HAP-1 (cell line): ENCODE measurements around the gene SYT17.

Experiments used
- DNase-seq, 2 experiments: peaks; one replicate each; pipeline ENCODE4 v3.0.0-alpha.2; 2016 to 2020; ENCODE audit warnings: low spot score in 2 of 2
- H3K27me3 ChIP-seq: fragments of 250-450 bp; sonication (Bioruptor Pico); 2 replicates; pipeline ENCODE4 v1.5.1; 2020; ENCODE audit warnings: low read depth, mild to moderate bottlenecking, moderate library complexity
- H3K36me3 ChIP-seq: fragments of 250-450 bp; sonication (Bioruptor Pico); replicated peaks from 2 replicates; pipeline ENCODE4 v1.5.1; 2020; ENCODE audit warnings: mild to moderate bottlenecking
- H3K4me1 ChIP-seq: fragments of 250-450 bp; sonication (Bioruptor Pico); 2 replicates; pipeline ENCODE4 v1.5.1; 2020; ENCODE audit warnings: mild to moderate bottlenecking
- H3K4me3 ChIP-seq: fragments of 250-450 bp; sonication (Bioruptor Pico); 2 replicates; pipeline ENCODE4 v1.5.1; 2020; ENCODE audit warnings: mild to moderate bottlenecking, moderate library complexity
- H3K9me3 ChIP-seq: fragments of 250-450 bp; sonication (Bioruptor Pico); 2 replicates; pipeline ENCODE4 v1.5.1; 2020; ENCODE audit warnings: mild to moderate bottlenecking, moderate library complexity
- in situ Hi-C: fragments of 300-500 bp; cut with MboI; formaldehyde crosslinking; loops from 3 replicates; pipeline ENCODE4 v1.14.3; 2020; ENCODE audit warnings: low sequenced_read_pairs, inconsistent platforms, mixed read lengths

Gene SYT17

DNA sequence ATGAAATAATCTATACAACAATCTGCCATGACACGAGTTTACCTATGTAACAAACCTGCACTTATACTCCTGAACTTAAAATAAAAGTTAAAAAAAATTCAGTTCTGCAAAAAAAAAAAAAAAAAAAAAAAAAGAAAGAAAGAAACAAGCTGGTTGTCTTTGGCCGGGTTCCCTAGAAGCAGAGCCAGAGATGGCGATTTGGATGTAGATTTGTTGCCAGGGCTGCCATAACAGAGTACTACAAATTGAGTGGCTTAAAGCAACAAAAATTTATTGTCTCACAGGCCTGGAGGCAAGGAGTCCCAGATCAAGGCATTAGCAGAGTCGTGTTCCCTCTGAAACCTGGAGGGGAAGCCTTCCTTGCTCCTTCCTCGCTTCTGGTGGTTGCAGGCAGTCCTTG is 20.4 kb downstream of the SYT17 start:
- no peaks in the 10 kb centered on the region; the same call in 1 of the 2 replicates for H3K27me3 ChIP-seq
- no peak overlapping the region for H3K4me3 ChIP-seq
- no peaks in the 10 kb centered on the region for H3K4me1 ChIP-seq
- H3K36me3 ChIP-seq: no peaks in the 10 kb centered on the region
- H3K9me3 ChIP-seq: no peaks in the 10 kb centered on the region
- DNase-seq: no peak
- in situ Hi-C loops: no loop called here

DNA sequence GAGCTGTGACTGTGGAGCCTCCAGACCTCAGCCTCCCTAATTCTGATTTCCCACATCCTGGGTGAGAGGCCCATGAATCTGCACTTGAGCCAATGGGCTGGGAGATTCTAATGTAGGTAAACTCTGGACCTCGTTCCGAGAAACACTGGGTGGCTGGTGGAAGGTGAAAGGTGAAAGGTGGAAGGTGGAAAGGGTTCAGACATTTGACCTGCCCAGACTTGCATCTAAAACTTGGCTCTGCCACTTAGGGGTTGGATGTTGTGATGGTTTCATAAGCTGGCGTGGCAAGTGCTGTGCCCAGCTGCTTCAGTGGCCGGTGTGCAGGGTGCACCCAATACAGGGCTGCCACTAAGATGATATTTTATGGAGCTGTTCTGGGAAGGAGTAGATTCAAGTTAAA is 24.8 kb downstream of the SYT17 start:
- Histone ChIP-seq H3K4me3 (no peak overlapping the region), H3K4me1 (no peaks in the 10 kb centered on the region)

DNA sequence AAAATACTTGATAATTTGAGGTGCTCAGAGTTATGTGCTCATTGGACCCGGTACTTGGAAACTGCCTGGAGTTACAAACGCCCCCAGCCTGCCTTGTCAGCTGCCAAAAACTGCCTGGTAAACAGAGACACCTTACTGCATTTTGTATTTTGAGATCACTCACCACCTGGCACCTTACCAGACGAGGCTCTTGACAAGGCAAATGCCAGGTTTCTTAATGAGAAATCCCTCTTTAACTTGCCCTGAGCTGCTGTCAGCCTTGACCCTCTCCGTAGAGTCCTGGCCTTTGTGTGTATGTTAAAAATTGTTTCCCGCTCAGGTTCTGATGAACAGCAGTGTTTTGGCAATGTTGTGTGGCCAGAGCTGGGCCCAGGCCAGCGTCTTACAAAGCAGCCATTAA is 28.8 kb downstream of the SYT17 start:
- Histone ChIP-seq H3K4me1 (no peaks in the 10 kb centered on the region), H3K36me3 (no peaks in the 10 kb centered on the region), H3K27me3 (peaks cover 6% of the 10 kb centered on the region; the same call in 1 of the 2 replicates), H3K9me3 (no peaks in the 10 kb centered on the region), H3K4me3 (no peak overlapping the region)
- no peak for DNase-seq
- in situ Hi-C loops: no loop called here

More for the DNA sequence above, 24.8 kb downstream of the SYT17 start:
- in situ Hi-C loops: no loop called here
- peaks cover 6% of the 10 kb centered on the region; the same call in 1 of the 2 replicates for H3K27me3 ChIP-seq
- no peaks in the 10 kb centered on the region for H3K9me3 ChIP-seq
- no peaks in the 10 kb centered on the region for H3K36me3 ChIP-seq
- no peak for DNase-seq

DNA sequence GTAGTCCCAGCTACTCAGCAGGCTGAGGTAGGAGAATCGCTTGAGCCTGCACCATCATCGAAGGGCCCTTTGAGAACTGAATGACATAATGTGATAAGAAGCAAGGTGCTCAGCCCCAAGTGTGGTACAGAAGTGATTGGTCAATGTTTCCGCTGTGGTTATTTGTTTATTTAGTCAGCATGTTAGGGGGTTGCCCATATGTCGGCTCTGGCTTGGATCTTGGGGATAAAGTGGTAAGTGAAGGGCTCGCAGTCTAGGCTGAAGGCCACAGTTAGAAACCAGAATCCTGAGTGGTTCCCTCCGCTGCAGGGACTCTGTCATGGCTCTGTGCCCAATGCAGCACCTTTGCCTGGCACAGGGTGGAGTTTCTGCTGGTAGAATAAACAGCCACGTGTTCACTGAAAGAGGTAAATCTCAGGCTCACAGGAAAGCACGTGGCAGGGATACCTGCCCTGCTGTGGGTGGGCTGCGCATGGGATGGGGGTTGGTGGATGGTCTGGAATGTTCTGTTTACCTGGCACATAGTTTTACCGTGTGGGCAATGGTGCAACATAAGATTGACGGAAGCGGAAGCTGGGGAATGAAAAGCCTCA is 35.4 kb downstream of the SYT17 start:
- Histone ChIP-seq H3K9me3 (no peaks in the 10 kb centered on the region), H3K27me3 (no peaks in the 10 kb centered on the region; the same call in 1 of the 2 replicates), H3K4me3 (no peak overlapping the region), H3K4me1 (no peaks in the 10 kb centered on the region), H3K36me3 (no peaks in the 10 kb centered on the region)
- in situ Hi-C loops: no loop called here
- no peak for DNase-seq

DNA sequence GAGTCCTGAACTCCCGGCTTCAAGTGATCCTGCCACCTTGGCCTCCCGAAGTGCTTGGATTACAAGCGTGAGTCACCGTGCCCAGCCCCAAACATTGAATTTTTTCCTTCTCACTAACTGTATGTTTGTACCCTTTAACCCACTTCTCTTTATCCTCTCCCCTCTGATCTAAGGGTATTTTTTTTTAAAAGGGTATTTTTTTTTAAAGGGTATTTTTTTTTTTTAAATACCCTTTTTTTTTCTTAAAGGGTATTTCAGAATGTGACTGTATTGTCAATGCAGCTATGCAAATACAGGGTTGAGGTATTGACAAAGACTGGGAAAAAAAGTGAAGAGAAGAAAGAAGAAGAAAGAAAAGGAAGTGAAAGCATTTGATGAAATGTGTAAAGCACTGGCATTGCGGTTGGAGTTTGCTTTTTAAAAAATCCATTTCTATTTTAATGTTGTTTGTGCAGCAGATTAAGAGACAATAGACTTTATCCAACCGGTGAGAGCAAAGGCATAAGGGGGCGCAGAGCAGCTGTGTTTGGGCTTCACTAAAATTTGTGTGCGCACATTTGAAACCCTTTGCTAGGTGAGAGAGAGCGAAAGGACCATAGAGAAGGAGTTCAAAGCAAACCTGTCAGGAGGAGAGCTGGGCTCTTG is 42.4 kb downstream of the SYT17 start:
- no peaks in the 10 kb centered on the region for H3K36me3 ChIP-seq
- in situ Hi-C loops: no loop called here
- peaks cover 14% of the 10 kb centered on the region for H3K4me1 ChIP-seq
- H3K9me3 ChIP-seq: peaks cover 9% of the 10 kb centered on the region; the same call in 1 of the 2 replicates
- no peak overlapping the region for H3K4me3 ChIP-seq
- DNase-seq: peak; percentile 66 to 88
- no peaks in the 10 kb centered on the region; the same call in 1 of the 2 replicates for H3K27me3 ChIP-seq

DNA sequence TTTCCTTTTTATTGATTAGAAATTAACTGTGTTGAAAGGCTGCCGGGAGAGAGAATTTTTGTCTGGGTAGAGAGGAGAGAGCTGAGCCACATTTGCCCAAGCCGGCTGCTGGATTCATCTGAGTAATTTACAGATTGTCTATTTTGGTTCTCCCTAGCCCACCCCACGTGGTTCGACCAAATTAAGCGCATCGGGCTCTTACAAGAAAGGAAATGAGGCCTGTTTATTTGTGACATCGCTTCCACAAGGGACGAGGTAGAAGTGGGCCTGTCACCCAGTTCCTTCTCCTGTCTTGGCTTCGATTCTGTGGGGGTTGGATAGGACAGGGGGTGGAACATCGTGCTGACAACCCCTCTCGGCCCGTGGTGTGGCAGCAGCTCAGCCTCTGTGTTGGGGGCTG is 42.9 kb downstream of the SYT17 start:
- Histone ChIP-seq H3K27me3 (no peaks in the 10 kb centered on the region; the same call in 1 of the 2 replicates), H3K9me3 (peaks cover 9% of the 10 kb centered on the region; the same call in 1 of the 2 replicates), H3K36me3 (no peaks in the 10 kb centered on the region), H3K4me3 (no peak overlapping the region), H3K4me1 (peaks cover 14% of the 10 kb centered on the region)
- in situ Hi-C loops: no loop called here
- DNase-seq: peak in 1 of 2 experiments; percentile 12

DNA sequence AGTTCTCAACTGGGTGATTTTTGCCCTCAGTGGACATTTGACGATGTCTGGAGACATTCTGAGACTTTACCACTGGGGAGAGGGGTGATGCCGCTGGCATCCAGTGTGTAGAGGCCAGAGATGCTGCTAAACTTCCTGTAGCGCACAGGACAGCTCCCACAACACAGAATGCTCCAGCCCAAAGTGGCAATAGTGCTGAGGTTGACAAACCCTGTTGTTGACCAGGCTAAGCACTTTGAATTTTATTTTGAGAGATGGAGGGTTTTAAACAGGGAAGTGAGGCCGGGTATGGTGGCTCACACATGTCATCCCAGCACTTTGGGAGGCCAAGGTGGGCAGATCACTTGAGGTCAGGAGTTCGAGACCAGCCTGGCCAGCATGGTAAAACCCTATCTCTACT is 44.0 kb downstream of the SYT17 start:
- H3K4me3 ChIP-seq: no peak overlapping the region
- peaks cover 9% of the 10 kb centered on the region; the same call in 1 of the 2 replicates for H3K9me3 ChIP-seq
- H3K27me3 ChIP-seq: no peaks in the 10 kb centered on the region; the same call in 1 of the 2 replicates
- no peak for DNase-seq
- no peaks in the 10 kb centered on the region for H3K36me3 ChIP-seq
- in situ Hi-C loops: no loop called here
- H3K4me1 ChIP-seq: peaks cover 14% of the 10 kb centered on the region

DNA sequence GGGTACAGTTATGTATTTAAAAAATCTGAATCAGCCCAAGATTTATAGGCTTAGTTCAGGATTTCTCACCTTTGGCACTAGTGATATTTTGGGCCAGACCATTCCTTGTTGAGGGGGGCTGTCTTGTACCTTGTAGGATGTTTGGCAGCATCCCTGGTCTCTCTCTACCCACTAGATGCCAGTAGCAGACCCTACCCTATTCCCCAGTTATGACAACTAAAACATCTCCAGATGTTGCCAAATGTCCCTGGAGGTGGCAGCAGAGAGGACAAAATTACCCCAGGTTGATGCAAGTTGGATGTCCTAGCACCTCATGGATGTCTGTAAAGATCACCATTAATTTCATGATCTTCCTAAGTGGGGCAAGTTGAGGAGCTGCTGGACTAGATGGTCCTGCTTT is 45.8 kb downstream of the SYT17 start:
- no peak for DNase-seq
- peaks cover 4% of the 10 kb centered on the region for H3K27me3 ChIP-seq
- H3K36me3 ChIP-seq: no peaks in the 10 kb centered on the region
- H3K9me3 ChIP-seq: peaks cover 9% of the 10 kb centered on the region; the same call in 1 of the 2 replicates
- no peak overlapping the region for H3K4me3 ChIP-seq
- H3K4me1 ChIP-seq: peaks cover 14% of the 10 kb centered on the region
- in situ Hi-C loops: no loop called here

DNA sequence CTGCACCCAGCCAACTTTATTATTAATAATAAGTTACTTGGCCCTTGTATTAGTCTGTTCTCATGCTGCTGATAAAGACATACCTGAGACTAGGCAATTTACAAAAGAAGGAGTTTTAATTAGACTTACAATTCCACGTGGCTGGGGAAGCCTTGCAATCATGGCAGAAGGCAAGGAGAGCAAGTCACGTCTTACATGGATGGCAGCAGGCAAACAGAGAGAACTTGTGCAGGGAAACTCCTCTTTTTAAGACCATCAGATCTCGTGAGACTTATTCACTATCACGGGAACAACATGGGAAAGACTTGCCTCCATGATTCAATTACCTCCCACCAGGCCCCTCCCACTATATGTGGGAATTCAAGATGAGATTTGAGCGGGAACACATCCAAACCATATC is 47.7 kb downstream of the SYT17 start:
- Histone ChIP-seq H3K9me3 (peaks cover 9% of the 10 kb centered on the region; the same call in 1 of the 2 replicates), H3K4me3 (no peak overlapping the region), H3K36me3 (no peaks in the 10 kb centered on the region), H3K4me1 (peaks cover 5% of the 10 kb centered on the region), H3K27me3 (peaks cover 6% of the 10 kb centered on the region)
- in situ Hi-C loops: no loop called here
- DNase-seq: no peak

DNA sequence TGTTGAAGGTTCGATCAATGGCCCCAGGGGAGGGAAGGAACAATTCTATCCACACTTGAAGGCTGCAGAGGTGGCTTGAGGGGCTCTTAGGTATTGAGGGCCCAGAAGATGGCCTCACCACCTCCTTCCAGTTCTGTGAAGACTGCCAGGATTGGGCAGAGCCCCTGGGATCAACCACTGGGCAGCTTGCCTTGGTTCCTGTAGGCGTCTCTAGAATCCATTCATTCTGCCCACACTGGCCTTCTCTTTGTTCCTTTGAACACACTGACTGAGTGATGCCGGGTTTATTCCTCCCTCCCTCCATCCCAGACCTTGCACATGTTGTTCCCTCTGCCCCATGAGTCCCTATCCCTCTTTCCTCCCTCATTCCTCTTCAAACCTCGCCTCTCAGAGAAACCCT is 50.5 kb downstream of the SYT17 start:
- no peaks in the 10 kb centered on the region for H3K36me3 ChIP-seq
- H3K4me1 ChIP-seq: no peaks in the 10 kb centered on the region
- H3K27me3 ChIP-seq: peaks cover 6% of the 10 kb centered on the region
- DNase-seq: no peak
- H3K4me3 ChIP-seq: no peak overlapping the region
- no peaks in the 10 kb centered on the region for H3K9me3 ChIP-seq
- in situ Hi-C loops: no loop called here

DNA sequence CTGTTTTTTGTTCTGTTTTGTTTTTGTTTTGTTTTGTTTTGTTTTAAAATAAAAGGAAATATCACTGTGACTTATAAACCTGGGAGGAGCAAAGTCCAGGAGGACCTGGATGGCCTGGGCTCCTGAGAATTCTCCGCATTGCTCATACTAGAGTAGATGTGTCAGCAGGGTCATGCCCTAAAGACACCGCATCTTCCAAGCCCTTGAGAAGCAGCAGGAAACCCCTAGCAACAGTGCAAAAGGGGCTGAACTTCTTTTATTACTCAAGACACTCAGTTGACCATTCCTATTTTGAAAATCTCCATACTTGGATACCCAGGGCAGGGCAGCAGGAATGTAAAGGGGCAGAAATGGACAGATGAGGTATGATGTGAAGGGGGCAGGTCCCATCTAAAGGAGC is 51.8 kb downstream of the SYT17 start:
- no peaks in the 10 kb centered on the region for H3K4me1 ChIP-seq
- H3K4me3 ChIP-seq: no peak overlapping the region
- H3K9me3 ChIP-seq: no peaks in the 10 kb centered on the region
- DNase-seq: no peak
- in situ Hi-C loops: no loop called here
- H3K36me3 ChIP-seq: no peaks in the 10 kb centered on the region
- H3K27me3 ChIP-seq: peaks cover 6% of the 10 kb centered on the region

DNA sequence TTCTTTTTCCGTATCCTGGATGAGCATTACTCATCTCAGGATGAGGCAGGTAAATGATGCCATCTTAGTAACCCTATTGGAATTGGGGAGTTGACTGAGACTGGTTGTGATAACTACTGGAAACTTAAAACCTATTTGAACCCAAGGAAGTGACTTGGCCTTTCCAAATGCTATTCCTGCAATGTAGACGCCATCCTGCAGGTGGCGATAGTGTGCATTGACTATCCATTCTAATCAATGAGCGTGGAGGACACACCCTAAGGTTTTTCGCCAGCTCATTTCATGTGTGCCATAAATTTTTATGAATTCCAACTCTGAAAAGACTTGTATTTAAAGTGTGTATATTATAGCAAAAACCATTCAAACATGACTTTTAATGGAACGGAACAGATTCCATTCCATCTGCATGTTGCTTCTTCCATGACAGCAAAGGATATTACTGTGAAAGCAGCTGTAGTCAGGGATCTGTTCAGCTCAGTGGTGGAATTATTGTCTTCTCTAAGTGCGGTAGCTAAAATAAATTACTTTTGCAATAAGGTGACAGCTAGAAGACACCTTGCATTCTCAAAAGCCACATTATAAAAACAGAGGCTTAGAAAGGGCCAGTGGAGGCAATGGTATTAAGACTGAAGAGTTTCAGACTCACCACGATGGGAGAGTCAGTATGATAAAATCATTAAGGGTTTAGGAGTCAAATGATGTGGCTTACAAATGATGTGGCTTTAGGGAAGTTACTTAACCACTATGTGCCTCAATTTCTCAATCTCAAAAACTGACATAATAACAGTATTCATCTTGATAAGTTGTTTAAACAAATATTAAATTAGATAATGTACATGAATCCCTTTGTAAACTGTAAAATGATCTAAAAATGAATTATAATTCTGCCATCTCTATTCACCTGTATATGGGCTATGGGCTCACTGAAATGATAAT is 55.5 kb downstream of the SYT17 start:
- Histone ChIP-seq H3K4me1 (peaks cover 3% of the 10 kb centered on the region), H3K9me3 (no peaks in the 10 kb centered on the region), H3K36me3 (no peaks in the 10 kb centered on the region), H3K27me3 (peaks cover 5% of the 10 kb centered on the region; the same call in 1 of the 2 replicates), H3K4me3 (no peak overlapping the region)
- peak in 1 of 2 experiments; percentile 68 for DNase-seq
- in situ Hi-C loops: no loop called here

DNA sequence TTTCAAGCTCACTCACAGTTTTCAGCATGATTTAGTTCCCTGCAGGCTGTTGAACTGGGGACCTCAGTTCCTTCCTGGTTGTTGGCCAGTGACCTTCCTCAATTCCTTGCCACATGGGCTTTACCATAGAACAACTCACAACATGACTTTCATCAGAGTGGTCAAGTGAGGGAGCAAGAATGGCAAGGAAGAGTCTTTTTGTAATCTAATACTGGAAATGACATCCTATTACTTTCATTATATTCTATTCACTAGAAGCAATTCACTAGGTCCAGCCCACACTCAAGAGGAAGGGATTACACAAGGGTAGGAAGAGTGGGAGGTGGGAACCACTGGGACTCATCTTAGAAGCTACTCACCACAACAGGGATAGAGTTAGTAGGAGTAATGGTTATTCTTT is 57.6 kb downstream of the SYT17 start:
- H3K9me3 ChIP-seq: no peaks in the 10 kb centered on the region
- H3K27me3 ChIP-seq: no peaks in the 10 kb centered on the region
- no peaks in the 10 kb centered on the region for H3K36me3 ChIP-seq
- H3K4me3 ChIP-seq: no peak overlapping the region
- in situ Hi-C loops: no loop called here
- DNase-seq: no peak
- peaks cover 3% of the 10 kb centered on the region for H3K4me1 ChIP-seq

DNA sequence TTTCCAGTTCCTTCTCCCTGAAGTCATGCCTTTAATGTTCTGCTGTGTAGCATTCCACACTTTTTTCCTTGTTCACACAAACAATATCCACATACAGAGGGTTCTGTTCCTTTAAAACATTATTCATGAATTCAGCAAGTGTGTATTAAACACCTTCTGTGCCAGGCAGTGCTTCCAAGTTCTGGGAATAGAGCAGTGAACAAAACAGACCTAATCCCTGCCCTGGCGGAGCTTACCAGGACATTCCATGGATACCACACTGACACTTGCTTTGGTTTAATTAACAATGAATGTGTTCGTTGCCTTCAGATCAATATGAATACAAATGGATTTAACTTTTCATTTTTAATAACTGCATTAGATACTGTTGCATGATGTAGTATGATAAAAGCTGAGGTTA is 59.6 kb downstream of the SYT17 start:
- peaks cover 3% of the 10 kb centered on the region for H3K4me1 ChIP-seq
- H3K9me3 ChIP-seq: no peaks in the 10 kb centered on the region
- DNase-seq: peak; percentile 45 to 50
- no peaks in the 10 kb centered on the region for H3K27me3 ChIP-seq
- in situ Hi-C loops: no loop called here
- H3K4me3 ChIP-seq: no peak overlapping the region
- H3K36me3 ChIP-seq: no peaks in the 10 kb centered on the region
